ENCODE results near the gene HDAC7.

The HDAC7 gene

GRCh38 chr12:47747126-47747525, 72.6 kb downstream of the HDAC7 start:
- Histone ChIP-seq H3K27me3 (ENCODE audit: control insufficient read depth, low read length) (peaks cover 38% of the 10 kb centered on the region), H3K9me2 (replicated peaks; ENCODE audit: control insufficient read depth, low read length) (no peaks in the 10 kb centered on the region), H3K27ac (ENCODE audit: low read depth, low read length) (no peak overlapping the region), H3K36me3 (ENCODE audit: control insufficient read depth, low read length) (no peaks in the 10 kb centered on the region), H3K79me2 (ENCODE audit: control insufficient read depth, low read length) (no peaks in the 10 kb centered on the region), H4K20me1 (ENCODE audit: control insufficient read depth, insufficient read depth, low read depth, low read length) (0 out of 2 replicates have a peak, but pooled peaks cover 5% of the 10 kb centered on the region), H3F3A (ENCODE audit: control insufficient read depth, insufficient read depth) (0 out of 2 replicates have a peak, but pooled peaks cover under 1% of the 10 kb centered on the region), H3K4me3 (ENCODE audit: low read length) (no peak overlapping the region), H3K4me2 (ENCODE audit: low read length) (no peak overlapping the region), H3K4me1 (ENCODE audit: control insufficient read depth, low read length) (no peaks in the 10 kb centered on the region), H3K9me3 (ENCODE audit: control insufficient read depth, insufficient read depth, low read length) (no peaks in the 10 kb centered on the region)
- TF ChIP-seq EZH2phosphoT487 (IDR thresholded peaks at IDR 0.05; ENCODE audit: borderline replicate concordance, low read length) = no peak

GRCh38 chr12:47746523-47746922, 73.2 kb downstream of the HDAC7 start:
- H3K9me2 ChIP-seq (replicated peaks; ENCODE audit: control insufficient read depth, low read length) = no peaks in the 10 kb centered on the region
- peaks cover 6% of the 10 kb centered on the region for H3F3A ChIP-seq (ENCODE audit: control insufficient read depth, insufficient read depth)
- no peaks in the 10 kb centered on the region for H3K9me3 ChIP-seq (ENCODE audit: control insufficient read depth, insufficient read depth, low read length)
- peaks cover 5% of the 10 kb centered on the region for H3K4me1 ChIP-seq (ENCODE audit: control insufficient read depth, low read length)
- no peak overlapping the region for H3K27ac ChIP-seq (ENCODE audit: low read depth, low read length)
- H3K4me2 ChIP-seq (ENCODE audit: low read length) = no peak overlapping the region
- no peaks in the 10 kb centered on the region for H3K79me2 ChIP-seq (ENCODE audit: control insufficient read depth, low read length)
- H3K27me3 ChIP-seq (ENCODE audit: control insufficient read depth, low read length) = peaks cover 38% of the 10 kb centered on the region
- 0 out of 2 replicates have a peak, but pooled peaks cover 5% of the 10 kb centered on the region for H4K20me1 ChIP-seq (ENCODE audit: control insufficient read depth, insufficient read depth, low read depth, low read length)
- no peak overlapping the region for H3K4me3 ChIP-seq (ENCODE audit: low read length)
- H3K36me3 ChIP-seq (ENCODE audit: control insufficient read depth, low read length) = no peaks in the 10 kb centered on the region
- TF ChIP-seq, protein P1, sequence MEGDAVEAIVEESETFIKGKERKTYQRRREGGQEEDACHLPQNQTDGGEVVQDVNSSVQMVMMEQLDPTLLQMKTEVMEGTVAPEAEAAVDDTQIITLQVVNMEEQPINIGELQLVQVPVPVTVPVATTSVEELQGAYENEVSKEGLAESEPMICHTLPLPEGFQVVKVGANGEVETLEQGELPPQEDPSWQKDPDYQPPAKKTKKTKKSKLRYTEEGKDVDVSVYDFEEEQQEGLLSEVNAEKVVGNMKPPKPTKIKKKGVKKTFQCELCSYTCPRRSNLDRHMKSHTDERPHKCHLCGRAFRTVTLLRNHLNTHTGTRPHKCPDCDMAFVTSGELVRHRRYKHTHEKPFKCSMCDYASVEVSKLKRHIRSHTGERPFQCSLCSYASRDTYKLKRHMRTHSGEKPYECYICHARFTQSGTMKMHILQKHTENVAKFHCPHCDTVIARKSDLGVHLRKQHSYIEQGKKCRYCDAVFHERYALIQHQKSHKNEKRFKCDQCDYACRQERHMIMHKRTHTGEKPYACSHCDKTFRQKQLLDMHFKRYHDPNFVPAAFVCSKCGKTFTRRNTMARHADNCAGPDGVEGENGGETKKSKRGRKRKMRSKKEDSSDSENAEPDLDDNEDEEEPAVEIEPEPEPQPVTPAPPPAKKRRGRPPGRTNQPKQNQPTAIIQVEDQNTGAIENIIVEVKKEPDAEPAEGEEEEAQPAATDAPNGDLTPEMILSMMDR (IDR thresholded peaks at IDR 0.05; ENCODE audit: low read depth, low read length, poor library complexity, severe bottlenecking) = no peak
- TF ChIP-seq EZH2phosphoT487 (IDR thresholded peaks at IDR 0.05; ENCODE audit: borderline replicate concordance, low read length) = no peak

DNA sequence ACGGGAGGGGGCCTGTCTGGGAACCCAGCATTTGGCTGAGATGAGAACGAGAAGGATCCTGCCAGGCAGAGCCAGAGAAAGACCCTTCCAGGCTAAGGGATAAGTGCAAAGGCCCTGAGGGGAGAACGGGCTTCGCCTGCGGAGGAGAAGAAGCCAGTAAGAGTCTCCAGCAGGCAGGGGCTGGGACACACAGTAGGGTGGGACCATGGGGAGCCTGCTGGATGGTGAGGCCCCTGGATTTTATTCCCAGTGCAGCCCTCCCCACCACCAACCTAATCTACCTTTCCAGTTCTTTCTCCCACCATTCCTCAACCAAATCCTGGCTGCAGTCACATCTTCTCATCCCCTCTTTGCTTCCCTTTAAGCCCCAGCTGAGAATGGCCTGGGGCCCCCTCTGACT, 73.6 kb downstream of the HDAC7 start:
- no peaks in the 10 kb centered on the region for H3K36me3 ChIP-seq (ENCODE audit: control insufficient read depth, low read length)
- H3K4me3 ChIP-seq (ENCODE audit: low read length) = no peak overlapping the region
- no peaks in the 10 kb centered on the region for H3K9me3 ChIP-seq (ENCODE audit: control insufficient read depth, insufficient read depth, low read length)
- TF ChIP-seq, protein P1 (IDR thresholded peaks at IDR 0.05; ENCODE audit: low read depth, low read length, poor library complexity, severe bottlenecking) = no peak
- TF ChIP-seq EZH2phosphoT487 (IDR thresholded peaks at IDR 0.05; ENCODE audit: borderline replicate concordance, low read length) = no peak
- no peak overlapping the region for H3K27ac ChIP-seq (ENCODE audit: low read depth, low read length)
- no peaks in the 10 kb centered on the region for H3K9me2 ChIP-seq (replicated peaks; ENCODE audit: control insufficient read depth, low read length)
- peaks cover 38% of the 10 kb centered on the region for H3K27me3 ChIP-seq (ENCODE audit: control insufficient read depth, low read length)
- no peak overlapping the region for H3K4me2 ChIP-seq (ENCODE audit: low read length)
- peaks cover 10% of the 10 kb centered on the region for H3F3A ChIP-seq (ENCODE audit: control insufficient read depth, insufficient read depth)
- H3K4me1 ChIP-seq (ENCODE audit: control insufficient read depth, low read length) = peaks cover 9% of the 10 kb centered on the region
- H3K79me2 ChIP-seq (ENCODE audit: control insufficient read depth, low read length) = no peaks in the 10 kb centered on the region
- H4K20me1 ChIP-seq (ENCODE audit: control insufficient read depth, insufficient read depth, low read depth, low read length) = 0 out of 2 replicates have a peak, but pooled peaks cover 5% of the 10 kb centered on the region

DNA sequence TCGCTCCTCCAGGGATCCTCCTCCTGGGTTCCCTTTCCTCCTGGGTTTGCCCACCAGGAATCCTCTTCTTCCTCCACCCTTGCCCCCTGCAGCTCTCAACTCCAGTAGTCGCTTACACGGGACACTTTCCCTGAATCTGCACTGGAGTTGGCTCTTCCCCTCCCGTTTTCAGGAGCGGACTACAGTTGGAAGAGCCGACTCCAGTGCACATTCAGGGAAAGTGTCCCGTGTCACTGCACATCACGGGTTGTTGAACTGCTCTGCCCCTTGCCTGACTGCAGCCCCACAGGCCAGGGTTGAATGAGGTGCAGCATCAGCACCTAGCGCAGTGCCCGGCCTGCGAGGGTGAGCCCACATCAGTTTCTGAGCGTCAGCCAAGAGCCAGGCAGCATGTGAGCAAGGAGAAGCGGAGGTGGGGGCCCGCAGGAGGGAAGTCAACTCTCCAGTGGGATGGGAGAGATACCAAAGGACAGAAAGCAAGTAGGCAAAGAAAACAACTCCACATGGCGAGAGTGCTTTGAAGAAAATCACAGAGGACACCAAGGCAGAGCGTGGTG, 74.1 kb downstream of the HDAC7 start:
- Histone ChIP-seq H3K4me1 (ENCODE audit: control insufficient read depth, low read length) (peaks cover 14% of the 10 kb centered on the region), H3K9me3 (ENCODE audit: control insufficient read depth, insufficient read depth, low read length) (no peaks in the 10 kb centered on the region), H3K4me2 (ENCODE audit: low read length) (no peak overlapping the region), H3K4me3 (ENCODE audit: low read length) (no peak overlapping the region), H3K36me3 (ENCODE audit: control insufficient read depth, low read length) (no peaks in the 10 kb centered on the region), H3K27ac (ENCODE audit: low read depth, low read length) (no peak overlapping the region), H3K27me3 (ENCODE audit: control insufficient read depth, low read length) (peaks cover 38% of the 10 kb centered on the region), H3K79me2 (ENCODE audit: control insufficient read depth, low read length) (no peaks in the 10 kb centered on the region), H3F3A (ENCODE audit: control insufficient read depth, insufficient read depth) (peaks cover 10% of the 10 kb centered on the region), H3K9me2 (replicated peaks; ENCODE audit: control insufficient read depth, low read length) (no peaks in the 10 kb centered on the region), H4K20me1 (ENCODE audit: control insufficient read depth, insufficient read depth, low read depth, low read length) (0 out of 2 replicates have a peak, but pooled peaks cover 5% of the 10 kb centered on the region)
- TF ChIP-seq, protein P1 (IDR thresholded peaks at IDR 0.05; ENCODE audit: low read depth, low read length, poor library complexity, severe bottlenecking) = no peak
- no peak for TF ChIP-seq EZH2phosphoT487 (IDR thresholded peaks at IDR 0.05; ENCODE audit: borderline replicate concordance, low read length)
